GM13976 (cell line): Measurements from ENCODE around the gene OR1F1.

Experiments used
- DNase-seq: peaks from one replicate; pipeline ENCODE4 v3.0.0; 2012; ENCODE audit warnings: low spot score
- in situ Hi-C: fragments of 300-500 bp; cut with MboI; formaldehyde crosslinking; loops from one replicate; pipeline ENCODE4 v1.12.0; 2022; ENCODE audit warnings: low sequenced_read_pairs, mixed read lengths, inconsistent platforms; ENCODE audit not compliant: unreplicated experiment
- TF ChIP-seq, protein P1 (sequence below): IDR thresholded peaks from 2 replicates; pipeline ENCODE4 v1.5.1; 2012; ENCODE audit warnings: borderline replicate concordance, mild to moderate bottlenecking; ENCODE audit not compliant: insufficient read depth; ENCODE audit errors: extremely low read depth, missing control alignments, control extremely low read depth

Gene OR1F1

DNA sequence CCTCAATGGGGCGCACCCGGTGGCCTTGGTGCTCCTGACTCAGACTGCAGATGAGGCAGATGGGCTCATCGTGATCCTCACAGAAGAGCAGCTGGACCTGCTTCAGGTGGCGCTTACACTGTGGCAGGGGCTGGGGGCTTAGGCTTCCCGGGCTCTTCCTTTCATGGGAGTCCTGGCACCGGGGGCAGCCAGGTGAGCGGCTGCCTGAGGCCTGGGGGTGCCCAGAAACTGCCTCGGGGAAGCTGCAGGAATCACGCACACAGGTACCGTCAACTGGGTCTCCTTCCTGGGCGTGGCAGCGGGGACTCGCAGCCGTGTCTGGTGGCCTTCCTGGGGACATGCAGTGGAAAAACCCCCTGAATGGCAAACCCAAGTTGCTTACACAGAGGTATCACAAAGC is 61.4 kb downstream of the OR1F1 start:
- TF ChIP-seq, protein P1, sequence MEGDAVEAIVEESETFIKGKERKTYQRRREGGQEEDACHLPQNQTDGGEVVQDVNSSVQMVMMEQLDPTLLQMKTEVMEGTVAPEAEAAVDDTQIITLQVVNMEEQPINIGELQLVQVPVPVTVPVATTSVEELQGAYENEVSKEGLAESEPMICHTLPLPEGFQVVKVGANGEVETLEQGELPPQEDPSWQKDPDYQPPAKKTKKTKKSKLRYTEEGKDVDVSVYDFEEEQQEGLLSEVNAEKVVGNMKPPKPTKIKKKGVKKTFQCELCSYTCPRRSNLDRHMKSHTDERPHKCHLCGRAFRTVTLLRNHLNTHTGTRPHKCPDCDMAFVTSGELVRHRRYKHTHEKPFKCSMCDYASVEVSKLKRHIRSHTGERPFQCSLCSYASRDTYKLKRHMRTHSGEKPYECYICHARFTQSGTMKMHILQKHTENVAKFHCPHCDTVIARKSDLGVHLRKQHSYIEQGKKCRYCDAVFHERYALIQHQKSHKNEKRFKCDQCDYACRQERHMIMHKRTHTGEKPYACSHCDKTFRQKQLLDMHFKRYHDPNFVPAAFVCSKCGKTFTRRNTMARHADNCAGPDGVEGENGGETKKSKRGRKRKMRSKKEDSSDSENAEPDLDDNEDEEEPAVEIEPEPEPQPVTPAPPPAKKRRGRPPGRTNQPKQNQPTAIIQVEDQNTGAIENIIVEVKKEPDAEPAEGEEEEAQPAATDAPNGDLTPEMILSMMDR = no peak
- no peak for DNase-seq
- in situ Hi-C loops = no loop called here

DNA sequence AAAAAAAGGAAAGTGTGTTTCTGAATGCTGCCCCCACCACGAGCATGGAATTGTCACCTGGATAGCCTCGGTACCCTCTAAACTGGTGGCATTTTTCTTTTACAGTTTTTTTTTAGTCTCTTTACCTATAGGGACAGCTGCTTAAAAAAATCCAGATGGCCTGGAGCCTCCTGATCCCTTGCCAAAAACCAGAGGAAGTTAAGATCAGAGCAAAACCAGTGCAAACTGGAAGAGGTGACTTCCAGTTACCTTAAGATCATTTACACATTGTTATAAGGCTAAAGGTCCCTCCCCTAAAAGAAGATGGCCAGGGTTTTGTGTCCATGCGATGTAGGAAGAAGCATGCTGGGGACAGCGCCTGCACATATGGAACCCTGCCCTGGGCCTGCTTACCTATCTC is 65.0 kb downstream of the OR1F1 start:
- no peak for DNase-seq

DNA sequence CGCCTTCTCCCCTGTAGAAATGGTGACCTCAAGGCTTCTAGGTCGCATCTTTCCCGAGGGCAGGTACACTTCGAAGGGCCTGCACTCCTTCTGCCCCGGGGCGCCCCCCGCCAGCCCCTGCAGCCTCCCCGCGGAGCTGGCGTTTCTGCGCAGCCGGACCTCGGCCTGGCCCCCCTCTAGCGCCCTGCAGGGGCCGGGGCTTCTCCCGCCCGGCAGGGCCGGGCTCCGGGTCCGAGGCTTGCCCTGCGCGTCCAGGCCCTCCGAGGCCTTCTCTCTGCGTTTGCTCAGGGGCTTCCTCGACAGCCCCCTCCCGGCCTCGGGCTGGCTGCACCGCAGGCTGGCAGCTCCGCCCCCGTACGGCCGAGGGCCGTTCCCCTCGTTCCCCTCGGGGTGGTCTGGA is 66.3 kb downstream of the OR1F1 start:
- TF ChIP-seq, protein P1 = no peak
- in situ Hi-C loops = no loop called here
- DNase-seq = no peak

More for the DNA sequence above, 65.0 kb downstream of the OR1F1 start:
- in situ Hi-C loops = no loop called here
- TF ChIP-seq, protein P1 = no peak
